Esophagus squamous epithelium (tissue), 4 donors: ENCODE measurements around the gene IL1RAPL1.

Experiments used
- CTCF ChIP-seq, 6 experiments: fragments of 450-650 bp in 4 of 6; fragments of 200-600 bp in 2 of 6; sonication (generic) in 2 of 6; IDR thresholded peaks; one replicate each; pipeline ENCODE4 v1.5.1; 2016 to 2019; ENCODE audit warnings: antibody characterized with exemption in 6 of 6, mild to moderate bottlenecking in 4 of 6, moderate library complexity in 4 of 6
- POLR2A ChIP-seq, 4 donors: fragments of 450-650 bp; IDR thresholded peaks; one replicate each; pipeline ENCODE4 v1.6.1; 2017; ENCODE audit warnings: antibody characterized with exemption in 4 of 4, mild to moderate bottlenecking in 4 of 4, moderate library complexity in 3 of 4

- TF ChIP-seq CTCF (IDR thresholded peaks at IDR 0.05) = no peak
- TF ChIP-seq POLR2A (IDR thresholded peaks at IDR 0.05) = no peak
Observed at GRCh38 chrX:29652484-29652883, 1065.2 kb downstream of the IL1RAPL1 start.
